Skeletal muscle cell (primary cell): ENCODE measurements around the gene ITSN1.
A peak's percentile ranks its signal among the peaks of the same experiment; 100 is the strongest.

ENCODE experiments used
- DNase-seq: peaks from one replicate; pipeline ENCODE4 v3.0.0-alpha.2; 2010; ENCODE audit warnings: low read depth
- H3K4me3 ChIP-seq: 2 replicates; pipeline ENCODE4 v1.5.1; 2011; ENCODE audit warnings: low read depth, mild to moderate bottlenecking, control low read depth, low read length, moderate library complexity

The ITSN1 gene

DNA sequence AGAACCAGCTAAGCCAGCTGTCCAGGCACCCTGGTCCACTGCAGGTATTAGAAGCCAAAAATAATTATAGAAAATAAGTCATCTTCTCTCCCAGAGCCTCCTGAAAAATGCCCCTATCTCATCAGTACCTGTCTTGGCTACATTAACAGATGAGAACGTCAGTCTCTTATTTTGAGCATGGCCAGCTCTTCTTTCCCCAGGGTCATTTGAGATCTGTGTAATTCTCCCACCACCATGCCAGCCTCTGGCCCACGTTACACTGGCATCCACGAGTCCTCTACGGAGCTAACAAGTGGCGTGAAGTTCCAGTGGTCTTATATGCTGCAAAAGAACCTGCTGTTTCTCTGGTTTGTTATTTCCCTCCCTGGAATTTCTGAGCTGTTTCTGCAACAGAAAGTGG is 155.3 kb downstream of the ITSN1 start:
- no peak for DNase-seq
- no peak overlapping the region for H3K4me3 ChIP-seq

DNA sequence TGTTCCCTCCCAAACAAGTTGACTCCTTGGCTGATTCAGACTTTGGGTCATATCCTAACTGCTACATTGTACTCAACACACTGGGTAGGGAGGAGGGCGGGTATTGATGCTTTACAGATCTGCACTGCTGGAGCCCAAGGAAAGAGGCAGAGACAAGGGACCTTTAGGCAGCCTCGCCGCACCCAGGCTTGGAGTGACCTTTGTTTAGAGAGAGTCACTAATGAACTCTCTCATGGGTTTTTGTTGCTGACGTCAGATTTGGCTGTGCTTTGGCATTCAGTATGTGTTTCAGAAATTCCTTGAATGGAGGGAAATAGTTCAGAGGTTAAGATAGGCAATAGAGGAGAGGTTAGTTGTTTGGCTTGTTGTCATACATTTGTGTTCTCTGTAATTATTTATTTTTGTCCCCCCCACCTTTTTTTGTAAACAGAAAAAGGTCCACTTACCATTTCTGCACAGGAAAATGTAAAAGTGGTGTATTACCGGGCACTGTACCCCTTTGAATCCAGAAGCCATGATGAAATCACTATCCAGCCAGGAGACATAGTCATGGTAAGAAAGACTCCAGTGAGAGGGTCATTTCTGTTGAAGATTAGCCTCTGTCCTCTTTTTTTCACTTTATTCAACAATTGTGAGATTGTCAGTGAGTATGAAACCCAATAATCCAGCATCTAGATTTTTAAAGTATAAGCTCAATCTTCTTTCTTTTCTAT is 157.2 kb downstream of the ITSN1 start:
- H3K4me3 ChIP-seq, result no peak overlapping the region
- DNase-seq, result no peak

DNA sequence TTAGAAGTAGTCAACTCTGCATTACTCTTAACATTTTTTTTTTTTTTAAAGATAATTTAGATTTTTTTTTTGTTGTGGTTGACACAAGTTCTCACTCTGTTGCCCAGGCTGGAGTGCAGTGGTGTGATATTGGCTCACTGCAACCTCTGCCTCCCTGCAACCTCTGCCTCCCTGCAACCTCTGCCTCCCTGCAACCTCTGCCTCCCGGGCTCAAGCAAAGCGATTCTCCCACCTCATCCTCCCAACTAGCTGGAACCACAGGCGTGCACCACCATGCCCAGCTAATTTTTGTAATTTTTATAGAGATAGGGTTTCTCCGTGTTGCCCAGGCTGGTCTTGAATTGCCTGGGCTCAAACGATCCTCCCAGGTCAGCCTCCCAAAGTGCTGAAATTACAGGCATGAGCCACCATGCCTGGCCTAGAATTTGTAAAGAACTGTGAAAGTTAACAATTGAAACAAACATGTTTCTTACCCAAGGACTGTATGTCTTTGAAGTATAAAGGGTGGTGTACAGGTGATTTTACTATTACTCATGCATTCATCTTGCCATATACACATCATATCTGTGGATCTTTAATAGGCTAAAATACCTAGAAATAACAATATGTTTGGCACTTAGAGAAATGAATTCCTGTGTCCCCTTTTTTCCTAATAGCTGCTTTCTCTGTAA is 158.6 kb downstream of the ITSN1 start:
- no peak overlapping the region for H3K4me3 ChIP-seq
- DNase-seq, result no peak

DNA sequence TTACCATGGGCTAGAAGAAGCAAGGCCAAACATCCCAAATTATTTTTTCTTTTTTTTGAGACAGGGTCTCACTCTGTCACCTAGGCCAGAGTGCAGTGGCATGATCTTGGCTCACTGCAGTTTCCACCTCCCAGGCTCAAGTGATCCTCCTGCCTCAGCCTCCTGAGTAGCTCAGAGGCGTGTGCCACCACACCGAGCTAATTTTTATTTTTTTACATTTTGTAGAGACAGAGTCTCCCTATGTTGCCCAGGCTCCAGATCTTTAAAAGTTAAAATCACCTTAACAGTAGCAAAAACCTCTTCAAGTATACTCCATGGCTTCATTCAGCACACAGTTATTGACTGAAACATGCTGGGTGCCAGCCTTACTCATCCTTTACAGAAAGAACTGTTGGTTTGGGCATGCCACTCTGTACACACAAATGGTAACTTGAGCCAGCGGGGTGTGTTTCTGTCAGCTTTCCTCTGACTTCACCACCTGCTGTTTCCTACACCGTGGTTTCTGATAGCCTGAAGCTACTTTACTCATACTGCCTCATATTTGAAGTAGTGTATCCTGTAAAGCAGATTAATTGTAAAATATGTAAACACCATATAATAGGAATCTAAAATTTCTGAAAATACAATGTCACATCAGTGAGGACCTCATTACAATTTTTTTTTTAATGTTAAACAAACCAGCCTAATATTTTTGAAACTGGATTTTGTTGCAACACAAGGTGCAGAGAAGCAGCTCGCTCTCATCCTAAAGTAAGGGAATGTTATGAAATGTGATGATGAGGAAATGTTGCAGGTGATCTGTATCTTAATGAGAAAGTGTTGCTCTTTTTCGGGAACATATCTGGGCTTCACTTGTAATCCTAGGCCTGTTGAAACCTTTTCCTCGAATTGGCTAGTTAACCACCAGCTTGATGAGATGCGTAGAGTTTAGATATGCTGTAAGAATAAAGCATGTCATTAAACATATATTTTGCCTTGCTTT is 159.4 kb downstream of the ITSN1 start:
- DNase-seq, result peak; percentile 22
- H3K4me3 ChIP-seq, result no peak overlapping the region

DNA sequence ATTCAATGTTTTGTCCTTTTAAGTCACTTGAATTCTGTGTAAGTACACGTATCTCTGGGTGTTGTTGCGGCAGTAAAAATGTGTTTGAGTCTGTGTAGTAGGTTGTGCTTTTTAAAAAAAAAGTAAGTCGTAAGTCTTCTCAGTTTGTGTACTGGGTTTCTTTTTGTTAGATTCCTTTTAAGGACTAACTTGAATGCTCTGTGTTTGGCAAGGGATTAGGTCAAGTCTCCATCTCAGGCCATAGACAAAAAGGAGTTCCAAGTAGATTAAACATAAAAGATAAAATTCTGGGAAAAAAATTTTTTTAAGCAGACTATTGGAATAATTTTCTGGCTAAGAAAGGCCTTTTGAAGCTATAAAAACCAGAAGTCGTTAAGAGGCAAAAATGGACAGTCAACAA is 160.2 kb downstream of the ITSN1 start:
- no peak overlapping the region for H3K4me3 ChIP-seq
- no peak for DNase-seq

DNA sequence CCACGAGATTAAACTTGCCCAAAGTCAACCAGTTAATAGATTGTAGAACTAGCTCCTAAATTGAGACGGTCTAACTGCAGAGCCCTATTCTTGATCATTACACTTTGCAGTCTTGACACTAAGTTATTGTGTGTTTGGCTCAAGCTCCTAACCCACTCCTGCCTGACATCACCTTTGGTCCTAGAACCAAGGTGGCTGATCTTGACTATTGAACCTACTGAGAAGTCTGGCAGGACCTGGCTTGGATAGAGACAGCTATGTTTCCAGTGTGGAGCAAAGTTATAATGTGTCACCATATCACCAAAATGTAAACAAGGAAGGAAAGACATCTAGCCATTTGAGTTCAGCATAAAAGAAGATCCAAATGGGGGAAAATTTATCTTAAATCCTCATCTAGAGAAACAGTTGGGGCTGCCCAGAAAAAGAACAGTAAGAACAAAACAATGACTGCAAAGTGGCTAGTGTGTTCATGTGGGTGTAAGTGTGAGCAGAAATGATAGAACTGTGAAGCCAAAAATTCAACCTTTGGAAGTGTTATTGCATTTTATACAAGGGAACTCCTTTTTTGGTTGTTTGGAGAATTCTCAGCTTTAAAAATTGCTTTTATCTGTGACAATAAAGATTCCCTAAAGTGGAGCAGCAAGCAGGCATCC is 166.5 kb downstream of the ITSN1 start:
- H3K4me3 ChIP-seq, result no peak overlapping the region
- DNase-seq, result no peak

DNA sequence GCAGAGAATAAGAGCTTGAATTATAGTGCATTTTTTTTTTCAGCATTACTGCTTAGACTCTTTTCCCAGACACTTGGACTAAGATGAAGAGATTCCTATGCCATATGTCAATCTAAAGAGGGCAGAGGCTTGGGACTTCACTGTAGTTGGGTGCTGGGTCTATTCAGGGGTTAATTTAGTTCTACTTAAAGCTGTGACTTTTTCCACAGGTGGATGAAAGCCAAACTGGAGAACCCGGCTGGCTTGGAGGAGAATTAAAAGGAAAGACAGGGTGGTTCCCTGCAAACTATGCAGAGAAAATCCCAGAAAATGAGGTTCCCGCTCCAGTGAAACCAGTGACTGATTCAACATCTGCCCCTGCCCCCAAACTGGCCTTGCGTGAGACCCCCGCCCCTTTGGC is 168.5 kb downstream of the ITSN1 start:
- H3K4me3 ChIP-seq, result no peak overlapping the region
- DNase-seq, result no peak

DNA sequence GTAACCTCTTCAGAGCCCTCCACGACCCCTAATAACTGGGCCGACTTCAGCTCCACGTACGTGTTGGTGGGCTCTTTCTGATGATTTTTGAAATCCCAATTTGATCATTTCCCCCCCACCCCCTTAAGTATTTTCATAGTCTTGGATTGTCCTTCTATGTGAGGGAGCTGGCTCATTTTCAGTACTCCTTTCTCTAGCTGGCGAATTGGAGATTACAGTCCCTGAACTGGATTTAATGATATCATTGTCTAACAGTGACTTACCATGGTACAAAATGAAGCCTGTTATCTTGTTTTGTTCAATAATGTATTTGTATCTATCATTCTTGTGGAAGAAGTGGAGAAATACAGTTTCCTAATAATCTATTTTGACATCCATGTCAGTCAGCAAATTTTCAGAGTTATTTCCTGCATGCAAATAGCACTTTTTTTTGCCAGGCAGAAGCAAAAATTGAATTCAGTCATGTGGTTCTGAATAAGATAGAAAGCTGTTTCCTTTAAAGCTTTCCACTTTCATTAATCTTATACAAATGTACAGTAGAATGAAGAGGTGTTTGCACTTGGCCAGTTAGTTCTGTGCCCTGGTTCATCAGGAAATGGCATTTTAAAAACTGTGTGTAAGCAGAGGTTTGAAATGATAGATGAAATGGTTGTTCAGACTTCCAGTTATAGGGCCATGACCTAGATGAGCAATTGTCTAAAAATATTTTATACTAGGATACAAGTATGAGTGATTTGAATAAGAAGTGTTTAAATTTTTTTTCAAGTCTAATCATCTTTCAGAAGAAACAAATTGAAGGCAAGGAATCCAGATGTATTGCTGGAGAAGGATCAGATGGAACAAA is 169.1 kb downstream of the ITSN1 start:
- no peak overlapping the region for H3K4me3 ChIP-seq
- DNase-seq, result no peak

DNA sequence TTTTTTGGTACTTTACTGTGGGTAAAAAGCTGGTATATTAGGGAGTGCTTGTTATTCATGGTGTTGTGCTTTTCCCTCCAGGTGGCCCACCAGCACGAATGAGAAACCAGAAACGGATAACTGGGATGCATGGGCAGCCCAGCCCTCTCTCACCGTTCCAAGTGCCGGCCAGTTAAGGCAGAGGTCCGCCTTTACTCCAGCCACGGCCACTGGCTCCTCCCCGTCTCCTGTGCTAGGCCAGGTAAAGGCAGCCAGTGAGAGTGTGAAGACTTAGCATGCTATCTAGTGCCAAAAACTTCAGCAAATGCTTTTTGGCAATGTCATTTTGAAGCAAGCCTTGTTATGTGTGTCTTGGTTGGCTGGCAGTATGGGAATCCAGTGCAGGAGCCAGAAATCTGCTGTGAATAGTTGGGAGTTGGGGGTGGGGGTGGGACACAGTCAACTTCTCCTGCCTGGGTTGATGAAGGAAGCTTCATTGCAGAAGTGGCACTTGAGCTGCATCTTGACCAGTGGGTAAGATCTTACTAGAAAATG is 171.6 kb downstream of the ITSN1 start:
- DNase-seq, result no peak
- no peak overlapping the region for H3K4me3 ChIP-seq

DNA sequence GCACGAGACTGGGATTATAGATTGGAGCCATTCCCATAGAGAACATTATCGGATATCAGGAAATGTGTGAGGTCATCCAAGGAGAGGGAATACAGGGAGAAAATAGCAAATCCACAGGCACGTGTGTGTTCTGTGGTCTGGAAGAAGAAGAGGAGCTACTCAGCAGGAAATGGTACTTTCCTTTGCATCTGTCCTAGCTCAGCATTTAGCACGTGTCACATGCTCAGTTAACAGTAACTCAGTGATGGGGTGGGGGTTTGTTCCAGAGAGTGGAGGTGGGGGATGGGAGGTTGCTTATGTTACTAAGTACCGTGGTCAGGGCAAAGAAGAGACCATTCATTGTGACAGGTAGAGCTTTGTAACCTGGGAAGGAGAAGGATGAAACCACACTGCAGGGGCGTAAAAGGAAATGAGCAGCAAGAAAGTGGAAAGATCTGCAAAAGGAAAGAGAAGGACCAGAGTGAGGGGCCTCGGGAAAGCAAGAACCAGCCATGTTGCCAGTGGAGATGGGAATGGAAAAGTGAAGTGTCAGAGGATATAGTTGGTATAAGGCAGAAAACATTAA is 172.9 kb downstream of the ITSN1 start:
- no peak for DNase-seq
- no peak overlapping the region for H3K4me3 ChIP-seq

DNA sequence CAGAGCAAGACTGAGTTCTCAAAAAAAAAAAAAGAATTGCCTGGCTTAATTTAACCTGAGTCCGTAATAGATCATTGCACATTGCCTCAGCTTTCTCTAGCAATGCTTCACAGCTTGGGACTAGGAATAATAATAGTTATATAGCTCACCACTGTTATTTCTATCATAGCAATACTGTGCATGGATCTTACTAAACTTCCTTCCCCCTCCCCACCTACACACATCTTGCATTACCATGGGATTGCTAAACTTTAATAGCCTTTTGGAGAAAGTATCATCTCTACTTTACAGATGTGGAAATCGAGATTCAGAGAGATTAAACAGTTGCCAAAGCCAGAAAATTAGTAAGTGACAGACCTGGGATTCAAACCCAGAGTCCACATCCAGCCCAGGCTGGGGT is 173.9 kb downstream of the ITSN1 start:
- no peak overlapping the region for H3K4me3 ChIP-seq
- DNase-seq, result no peak

DNA sequence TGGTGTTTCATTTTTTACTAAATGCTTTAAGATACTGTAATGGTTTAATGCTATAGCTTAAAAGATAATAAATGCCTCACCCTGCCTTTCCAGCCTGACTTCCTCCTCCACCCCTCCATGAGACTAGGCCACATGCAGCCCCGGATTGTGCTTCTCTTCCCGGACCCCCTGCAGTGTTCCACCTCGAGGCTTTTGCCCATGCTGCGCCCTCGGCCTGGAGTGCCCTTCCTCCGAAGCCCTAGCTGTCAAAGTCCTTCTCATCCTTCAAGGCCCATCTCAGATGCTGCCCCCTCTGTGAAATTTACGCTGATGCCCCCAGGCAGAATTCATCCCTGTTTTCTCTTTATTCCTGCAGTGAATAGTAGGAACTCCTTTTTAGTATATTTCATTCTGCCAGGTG is 174.8 kb downstream of the ITSN1 start:
- no peak overlapping the region for H3K4me3 ChIP-seq
- DNase-seq, result no peak

DNA sequence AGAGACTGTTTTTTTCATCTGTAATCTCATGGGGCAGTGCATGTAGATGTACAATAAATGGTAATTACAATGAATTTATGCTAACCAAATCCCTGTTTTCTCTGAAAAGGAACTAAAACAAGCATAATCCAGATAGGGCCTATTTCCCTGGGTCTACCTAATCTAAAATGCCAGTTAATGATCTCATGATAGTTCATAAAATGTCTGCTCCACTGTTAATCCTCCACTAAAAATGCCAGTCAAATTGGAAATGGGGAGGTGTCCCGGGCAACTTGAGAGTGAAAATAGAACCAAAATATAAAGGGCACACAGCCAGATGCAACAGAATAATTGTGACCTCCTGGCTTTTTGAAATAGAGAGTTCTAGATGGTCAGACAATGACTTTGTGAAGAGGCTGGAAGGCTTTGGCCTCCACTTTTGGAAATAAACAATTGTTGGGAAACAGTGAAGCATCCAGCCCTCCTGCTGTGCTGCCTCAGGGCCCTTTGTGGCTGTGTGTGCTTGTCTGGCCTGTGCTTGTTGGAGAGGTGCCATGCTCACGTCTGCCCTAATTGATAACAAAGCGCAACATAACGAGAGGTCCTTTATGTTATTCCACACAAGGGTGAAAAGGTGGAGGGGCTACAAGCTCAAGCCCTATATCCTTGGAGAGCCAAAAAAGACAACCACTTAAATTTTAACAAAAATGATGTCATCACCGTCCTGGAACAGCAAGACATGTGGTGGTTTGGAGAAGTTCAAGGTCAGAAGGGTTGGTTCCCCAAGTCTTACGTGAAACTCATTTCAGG is 175.6 kb downstream of the ITSN1 start:
- H3K4me3 ChIP-seq, result no peak overlapping the region
- no peak for DNase-seq

DNA sequence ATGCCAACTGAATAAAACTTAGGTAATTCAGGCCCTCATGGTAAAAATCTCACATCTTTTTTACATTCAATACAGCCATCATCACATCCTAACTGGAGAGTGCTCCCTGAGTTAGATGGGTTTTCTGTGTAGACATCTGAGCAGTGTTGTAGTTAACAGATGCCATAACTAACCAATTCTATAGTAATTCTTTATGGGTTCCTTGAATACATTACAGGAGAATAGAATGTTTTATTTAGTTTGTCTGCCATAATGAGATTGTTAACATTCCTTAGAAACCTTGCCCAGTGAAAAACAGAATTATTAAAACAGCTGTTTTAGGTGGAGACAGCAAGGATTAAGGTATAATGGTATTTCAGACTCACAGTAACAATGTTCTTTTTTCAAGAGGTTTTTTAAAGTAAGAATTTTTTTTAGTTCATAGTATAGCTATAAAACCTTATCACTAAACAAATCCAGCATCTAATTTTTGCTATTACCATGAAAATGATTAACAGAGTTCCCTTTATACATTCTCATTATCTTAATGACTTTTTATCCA is 178.0 kb downstream of the ITSN1 start:
- H3K4me3 ChIP-seq, result no peak overlapping the region

DNA sequence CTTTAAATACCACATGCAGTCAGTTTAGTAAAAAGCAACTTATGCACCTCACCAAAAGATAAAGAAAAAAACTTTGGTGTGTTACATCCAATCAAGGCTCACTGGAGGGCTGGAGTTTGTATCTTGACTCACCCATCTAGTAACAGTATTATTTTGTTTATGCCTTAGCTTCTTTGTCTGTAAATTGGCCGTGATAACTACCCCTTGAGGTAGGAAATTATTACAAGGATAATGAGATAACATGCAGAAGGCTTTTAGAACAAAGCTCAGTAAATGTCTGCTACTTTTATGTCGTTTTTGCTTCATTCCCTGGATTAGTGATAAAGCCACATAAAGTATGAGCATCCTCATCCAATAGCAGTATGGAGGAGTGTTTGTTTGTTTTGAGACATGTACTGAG is 178.5 kb downstream of the ITSN1 start:
- H3K4me3 ChIP-seq, result no peak overlapping the region
- DNase-seq, result no peak

More for the DNA sequence above, 178.0 kb downstream of the ITSN1 start:
- DNase-seq, result no peak

DNA sequence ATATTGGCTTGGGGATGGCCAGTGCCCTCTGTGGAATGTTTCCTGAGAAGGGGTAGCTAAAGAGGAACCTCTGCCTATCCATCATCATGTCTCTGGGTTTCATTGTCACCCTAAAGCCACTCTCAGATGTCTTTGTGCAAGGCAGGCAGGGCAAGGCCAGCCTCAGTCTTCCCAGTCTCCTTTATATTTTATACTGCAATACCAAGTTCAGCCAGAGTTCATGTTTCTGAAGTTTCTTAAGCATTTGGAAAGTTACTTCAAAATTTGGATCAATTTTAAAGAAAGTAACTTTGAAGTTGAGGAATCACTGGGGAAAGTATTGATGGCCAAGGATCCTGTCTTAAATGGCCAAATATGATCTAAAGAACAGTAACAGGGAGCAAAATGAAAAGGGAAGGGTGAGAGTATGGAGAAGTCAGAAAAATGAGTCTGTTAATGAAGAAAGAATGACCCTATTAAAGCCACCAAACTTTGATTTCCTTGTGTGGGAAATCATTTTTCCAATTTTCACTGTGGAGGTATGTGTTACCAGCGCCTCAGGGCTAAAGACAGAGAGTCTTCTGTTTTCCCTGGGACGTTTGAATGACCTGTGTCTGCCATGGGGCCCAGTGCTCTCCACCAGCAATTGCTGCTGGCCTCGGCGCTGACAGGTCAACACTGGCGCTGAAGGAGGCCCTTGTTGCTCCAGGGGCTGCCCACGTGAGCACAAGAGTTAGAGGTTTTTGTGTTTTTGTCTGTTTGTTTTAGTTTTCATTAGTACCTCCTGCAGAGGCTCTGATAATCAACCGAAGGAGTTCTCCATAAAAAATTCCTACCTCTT is 179.4 kb downstream of the ITSN1 start:
- no peak overlapping the region for H3K4me3 ChIP-seq
- DNase-seq, result no peak
